Kasumi-1 (cell line): ENCODE data around the gene PPEF2.

Source experiments
- DNase-seq, 2 experiments: peaks; one replicate each; lab custom pipeline; 2025; lab: John Stamatoyannopoulos, UW

The PPEF2 gene

GRCh38 chr4:75892508-75892907 lies 9.7 kb downstream of the PPEF2 start:
- no peak for DNase-seq

DNA sequence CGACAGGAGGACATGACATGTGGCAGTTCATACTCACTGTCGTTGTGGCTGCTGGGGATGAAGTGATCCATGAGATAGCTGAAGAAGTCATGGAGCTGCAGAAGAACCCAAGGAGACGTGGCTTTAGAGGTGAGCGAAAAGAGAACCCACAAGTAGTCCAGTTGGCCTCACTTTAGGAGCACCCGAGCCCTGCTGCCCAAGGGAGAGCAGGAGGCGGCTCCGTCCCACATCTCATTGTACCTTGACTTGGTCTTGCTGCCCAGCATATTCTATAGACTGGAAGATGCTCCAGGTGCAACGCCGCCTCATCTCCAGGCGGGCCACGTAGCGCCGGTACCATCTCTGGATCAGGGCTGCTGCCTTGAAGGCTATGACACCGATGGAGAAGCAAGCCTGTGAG lies 10.6 kb downstream of the PPEF2 start:
- DNase-seq: no peak

- no peak for DNase-seq
Observed at GRCh38 chr4:75889537-75890199, 12.6 kb downstream of the PPEF2 start.

DNA sequence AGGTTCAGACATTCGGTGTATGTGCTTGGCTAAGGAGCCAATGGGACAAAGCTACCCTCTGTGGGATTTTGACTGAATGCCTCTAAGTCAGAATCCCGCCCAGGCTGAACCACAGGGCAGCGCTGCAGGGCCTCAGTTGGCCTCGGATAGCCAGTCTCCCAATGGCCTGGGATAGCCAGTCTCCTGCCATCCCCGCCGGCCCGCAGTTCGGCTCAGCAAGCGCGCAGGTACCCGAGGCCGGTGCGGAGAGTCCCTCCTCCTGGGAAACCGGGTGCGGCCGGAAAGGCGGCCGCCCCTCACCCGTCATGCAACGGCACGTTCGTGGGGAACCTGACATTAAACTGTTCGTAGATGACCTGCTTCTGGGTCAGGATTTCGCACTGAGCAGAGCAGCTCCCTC lies 16.1 kb downstream of the PPEF2 start:
- no peak for DNase-seq

DNA sequence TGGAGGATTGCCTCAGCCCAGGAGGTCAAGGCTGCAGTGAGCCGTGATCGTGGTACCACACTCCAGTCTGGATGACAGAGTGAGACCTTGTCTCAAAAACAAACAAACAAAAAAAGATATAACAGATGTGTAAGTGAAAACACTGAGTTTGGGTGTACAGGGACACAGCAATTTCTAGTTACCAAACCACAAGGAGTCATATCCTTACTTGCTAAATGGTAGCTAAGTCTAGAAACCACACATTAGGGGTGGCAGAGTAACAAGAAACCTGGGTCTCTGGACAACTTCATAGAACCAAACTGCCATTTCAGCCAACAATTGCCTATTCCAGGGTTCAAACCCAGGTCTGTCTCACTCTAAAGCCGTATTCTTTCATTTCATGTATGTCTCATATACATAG lies 20.8 kb downstream of the PPEF2 start:
- DNase-seq: no peak

DNA sequence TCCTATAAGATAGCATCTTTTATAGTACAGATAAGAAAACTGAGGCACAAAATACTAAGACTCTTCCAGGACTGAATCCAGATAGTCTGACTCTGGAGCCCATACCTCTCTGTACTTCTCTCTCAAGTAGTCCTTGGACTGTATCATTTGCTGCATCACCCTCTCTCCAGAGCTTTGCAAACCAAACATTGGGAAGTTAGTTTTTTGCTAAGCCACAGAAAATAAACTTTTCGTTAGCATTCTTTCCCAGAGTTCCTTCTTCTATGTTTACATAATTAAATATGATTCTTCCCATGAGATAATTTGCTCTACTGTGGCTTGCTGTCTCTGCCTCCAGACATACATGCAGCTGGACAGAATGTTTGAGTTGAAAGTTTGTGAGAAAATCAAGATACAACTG lies 22.0 kb downstream of the PPEF2 start:
- DNase-seq: no peak

- DNase-seq: no peak
Observed at GRCh38 chr4:75878246-75878756, 24.0 kb downstream of the PPEF2 start.

DNA sequence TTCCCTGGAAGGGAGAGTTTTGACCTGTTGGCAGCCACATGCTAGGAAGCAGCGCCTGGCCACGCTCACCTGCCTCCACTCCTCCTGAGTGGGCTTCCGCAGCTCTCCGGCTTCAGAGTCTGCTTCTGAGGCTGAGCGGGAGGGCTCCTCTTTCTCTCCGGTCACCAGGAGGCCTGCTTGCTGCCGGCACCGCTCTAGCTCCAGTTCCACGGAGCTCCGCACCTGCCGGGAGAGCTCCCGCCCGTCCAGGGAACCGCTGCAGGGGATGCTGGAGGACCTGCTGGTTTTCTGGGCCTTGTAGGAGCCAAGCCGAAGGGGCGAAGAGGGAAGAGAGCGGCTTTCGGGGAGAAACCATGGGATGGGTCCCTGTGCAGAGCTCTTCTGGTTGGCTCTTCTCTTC lies 26.0 kb downstream of the PPEF2 start:
- no peak for DNase-seq

DNA sequence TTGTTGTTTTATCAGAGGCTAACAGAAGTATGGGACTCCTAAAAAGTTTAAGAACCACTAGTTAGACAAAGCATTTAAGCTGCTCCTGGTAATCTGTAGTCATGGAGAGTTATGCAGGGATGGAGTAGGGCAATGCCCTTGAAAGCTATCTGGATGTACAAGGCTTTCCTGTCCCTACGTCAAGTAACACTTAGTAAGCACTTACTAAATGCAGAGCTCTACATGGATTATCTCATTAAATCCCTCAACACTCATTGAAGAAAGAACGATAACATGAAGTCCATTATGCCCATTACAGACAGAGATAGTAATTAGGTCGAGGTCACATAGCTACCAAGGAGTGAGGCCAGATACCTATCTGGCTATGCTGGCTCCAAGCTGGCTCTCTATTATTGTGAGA lies 33.2 kb downstream of the PPEF2 start:
- DNase-seq: no peak

DNA sequence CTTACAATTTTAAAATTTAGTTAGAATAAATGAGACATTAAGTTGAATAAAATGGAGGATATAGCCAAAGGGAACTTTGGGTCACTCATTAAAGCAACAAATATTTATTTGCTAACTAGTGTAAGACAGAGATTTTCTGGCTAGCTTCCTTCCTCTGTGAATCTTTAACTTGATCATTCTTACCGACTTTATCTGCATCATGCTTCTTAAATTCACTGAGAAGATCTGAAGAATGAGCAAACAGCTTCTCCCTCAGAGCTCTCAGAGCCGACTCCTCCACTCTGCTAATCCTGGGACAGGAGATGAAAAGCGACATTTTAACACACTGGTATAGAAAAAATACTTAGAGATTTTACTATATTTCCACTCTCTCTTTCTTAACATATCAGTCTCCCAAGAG lies 35.1 kb downstream of the PPEF2 start:
- no peak for DNase-seq

- no peak for DNase-seq
Observed at GRCh38 chr4:75860606-75861005, 41.6 kb downstream of the PPEF2 start.

DNA sequence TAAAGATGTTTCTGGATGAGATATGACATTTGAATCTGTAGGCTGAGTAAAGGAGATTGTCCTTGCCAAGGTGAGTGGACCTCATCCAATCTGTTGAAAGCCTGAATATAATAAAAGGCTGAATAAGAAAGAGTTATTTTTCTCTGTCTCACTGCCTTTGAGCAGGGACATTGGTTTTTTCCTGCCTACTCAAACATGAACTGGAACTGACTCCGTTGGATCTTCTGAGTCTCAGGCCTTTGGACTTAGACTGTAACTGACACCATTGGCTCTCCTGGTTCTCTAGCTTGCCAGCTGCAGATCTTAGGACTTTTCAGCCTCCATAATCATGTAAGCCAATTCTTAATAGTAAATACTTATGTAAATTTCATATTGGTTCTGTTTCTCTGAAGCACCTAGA lies 43.5 kb downstream of the PPEF2 start:
- DNase-seq: no peak

- peak; percentile 89 to 95 for DNase-seq
Observed at GRCh38 chr4:75849461-75849860, 52.8 kb downstream of the PPEF2 start.

DNA sequence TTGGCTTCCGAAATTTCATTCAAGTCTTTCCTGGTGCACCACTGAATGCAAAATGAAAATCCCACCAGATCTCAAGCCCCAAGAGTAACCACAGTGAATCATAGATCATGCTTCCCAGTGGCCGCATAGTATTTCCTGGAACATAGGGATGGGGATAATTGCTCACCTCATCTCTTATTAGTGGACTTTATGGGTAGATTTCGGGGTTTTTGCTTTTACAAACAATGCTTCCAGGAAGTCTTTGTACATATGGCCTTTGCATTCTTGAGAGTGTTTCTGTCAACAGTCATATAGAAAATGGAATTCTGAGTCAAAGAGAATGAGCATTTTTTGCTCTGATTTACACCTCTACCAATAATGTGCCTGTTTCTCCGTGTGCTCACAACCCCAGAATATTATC lies 53.4 kb downstream of the PPEF2 start:
- no peak for DNase-seq

DNA sequence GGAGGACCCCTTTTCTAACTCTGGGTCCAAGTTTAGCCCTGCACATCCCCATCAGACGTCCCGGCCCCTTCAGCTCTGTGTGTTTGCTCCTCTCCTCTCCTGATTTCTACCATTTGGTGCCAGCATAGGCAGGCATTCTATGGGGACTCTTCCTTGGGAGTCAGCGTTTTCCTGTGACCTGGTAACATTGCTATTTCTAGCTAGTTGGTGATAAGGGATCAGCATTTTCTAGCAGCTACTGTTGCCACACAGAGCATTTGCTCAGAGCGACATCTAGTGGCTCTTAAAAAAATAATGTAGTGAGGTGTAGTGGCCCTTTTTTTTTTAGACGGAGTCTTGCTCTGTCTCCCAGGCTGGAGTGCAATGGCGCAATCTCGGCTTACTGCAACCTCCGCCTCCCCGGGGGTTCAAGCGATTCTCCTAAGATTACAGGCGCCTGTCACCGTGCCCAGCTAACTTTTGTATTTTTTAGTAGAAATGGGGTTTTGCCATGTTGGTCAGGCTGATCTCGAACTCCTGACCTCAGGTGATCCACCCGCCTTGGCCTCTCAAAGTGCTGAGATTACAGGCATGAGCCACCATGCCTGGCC lies 54.0 kb downstream of the PPEF2 start:
- DNase-seq: peak; percentile 81 to 86

DNA sequence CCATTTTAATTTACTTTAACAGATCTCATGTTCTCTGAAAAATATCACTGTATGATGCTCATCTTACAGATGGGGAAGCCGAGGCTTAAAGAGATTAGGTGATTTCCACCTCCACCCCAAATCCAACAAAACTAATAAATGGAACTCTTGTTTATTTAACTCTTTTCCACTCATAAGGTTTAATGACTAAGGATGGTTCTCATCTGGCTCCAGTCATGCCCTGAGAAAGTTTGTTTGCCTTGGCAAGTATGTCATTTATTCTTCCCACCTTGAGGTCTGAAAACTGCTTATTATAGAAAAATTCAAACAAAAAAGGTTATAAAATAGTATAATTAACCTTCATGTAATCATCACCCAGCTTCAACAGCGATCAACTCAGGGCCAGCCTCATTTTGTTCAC lies 56.3 kb downstream of the PPEF2 start:
- no peak for DNase-seq

GRCh38 chr4:75844151-75844662 lies 58.0 kb downstream of the PPEF2 start:
- DNase-seq: no peak

GRCh38 chr4:75843596-75843995 lies 58.7 kb downstream of the PPEF2 start:
- no peak for DNase-seq

DNA sequence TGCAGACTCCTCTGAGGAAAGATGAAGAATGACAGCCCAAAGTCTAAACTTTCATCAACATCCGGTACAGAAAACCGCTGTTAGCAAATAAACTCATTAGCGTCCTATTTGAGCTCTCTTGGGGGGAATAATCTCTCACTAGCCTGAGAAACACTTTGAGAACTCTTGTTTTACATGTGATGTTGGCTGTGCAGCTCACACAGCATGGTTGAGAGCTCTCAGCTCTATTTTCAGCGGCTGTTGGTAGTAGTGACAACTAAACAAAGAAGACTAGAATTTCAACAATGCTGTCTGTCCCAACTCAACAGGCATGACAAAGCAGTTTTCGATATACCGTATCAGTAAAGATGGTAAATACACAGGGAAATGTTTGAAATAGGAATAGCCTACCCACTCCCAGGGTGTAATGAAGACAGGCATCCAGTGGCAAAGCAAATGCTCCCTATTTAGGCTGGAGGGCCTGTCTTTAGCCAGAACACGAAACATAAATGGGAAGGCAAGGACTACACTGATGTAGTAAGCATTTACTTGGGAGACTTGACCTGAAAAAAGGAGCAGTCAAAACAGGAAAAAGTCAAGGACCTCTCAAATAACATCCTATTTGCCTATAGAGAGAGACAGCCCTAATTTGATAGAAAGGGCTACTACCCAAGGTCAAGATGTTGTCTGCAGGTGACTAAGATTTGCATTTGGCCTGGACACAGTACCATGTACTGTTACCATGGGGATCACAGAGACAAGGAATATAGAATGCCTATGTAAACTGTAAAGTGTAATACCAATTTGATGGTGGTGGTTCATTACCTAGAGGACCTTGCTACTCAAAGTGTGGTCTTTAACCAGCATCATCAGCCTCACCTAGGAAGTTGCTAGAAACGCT lies 60.4 kb downstream of the PPEF2 start:
- no peak for DNase-seq

GRCh38 chr4:75834772-75835154 lies 67.5 kb downstream of the PPEF2 start:
- DNase-seq: no peak

GRCh38 chr4:75834095-75834771 lies 68.0 kb downstream of the PPEF2 start:
- DNase-seq: peak; percentile 15 to 29

DNA sequence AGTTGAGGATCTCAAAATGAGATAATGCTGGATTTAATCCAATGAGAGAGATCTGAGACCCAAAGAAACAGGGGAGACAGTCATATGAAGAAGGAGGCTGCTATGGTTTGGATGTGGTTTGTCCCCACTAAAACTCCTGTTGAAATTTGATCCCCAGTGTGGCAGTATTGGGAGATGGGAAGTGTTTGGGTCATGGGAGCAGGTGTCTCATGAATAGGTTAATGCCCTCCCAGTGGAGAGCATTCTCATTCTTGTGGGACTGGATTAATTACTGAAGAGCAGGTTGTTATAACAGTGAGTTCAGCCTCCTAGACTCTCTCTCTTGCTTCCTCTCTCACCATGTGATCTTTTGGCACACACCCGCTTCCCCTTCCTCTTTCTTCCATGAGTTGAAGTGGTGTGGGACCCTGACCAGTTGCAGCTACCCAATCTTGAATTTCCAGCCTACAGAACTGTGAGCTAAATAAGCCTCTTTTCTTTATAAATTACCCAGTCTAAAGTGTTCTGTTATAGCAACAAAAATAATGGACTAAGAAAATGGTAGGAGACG lies 70.3 kb downstream of the PPEF2 start:
- peak; percentile 61 to 73 for DNase-seq
